Neural progenitor cell (in vitro differentiated cells): ENCODE data around the gene RCSD1.

ENCODE experiments used
- CTCF ChIP-seq: fragments of 200-600 bp; sonication (generic); IDR thresholded peaks from 2 replicates; pipeline ENCODE4 v1.5.1; 2017; ENCODE audit warnings: antibody characterized with exemption, mild to moderate bottlenecking
- EZH2 ChIP-seq: fragments of 200-600 bp; sonication (generic); IDR thresholded peaks from 2 replicates; pipeline ENCODE4 v1.6.1; 2017; ENCODE audit warnings: antibody characterized with exemption, mild to moderate bottlenecking, moderate library complexity

- TF ChIP-seq EZH2 (no peak), CTCF (no peak)
Observed at GRCh38 chr1:167587872-167588271, 42.2 kb upstream of the RCSD1 start.
